CD4-positive, alpha-beta T cell treated with Interleukin-12 subunit alpha and Interleukin-12 subunit beta, for 1 hour (primary cell): ENCODE data around the gene SLC2A8.
A peak's percentile ranks its signal among the peaks of the same experiment; 100 is the strongest.

ENCODE experiments used
- DNase-seq: peaks from one replicate; pipeline ENCODE4 v3.0.0-alpha.2; 2020

SLC2A8 gene

GRCh38 chr9:127438394-127438793 is 41.4 kb downstream of the SLC2A8 start:
- DNase-seq, result no peak

- DNase-seq, result no peak
Measured at GRCh38 chr9:127444283-127444920, 47.4 kb downstream of the SLC2A8 start.

DNA sequence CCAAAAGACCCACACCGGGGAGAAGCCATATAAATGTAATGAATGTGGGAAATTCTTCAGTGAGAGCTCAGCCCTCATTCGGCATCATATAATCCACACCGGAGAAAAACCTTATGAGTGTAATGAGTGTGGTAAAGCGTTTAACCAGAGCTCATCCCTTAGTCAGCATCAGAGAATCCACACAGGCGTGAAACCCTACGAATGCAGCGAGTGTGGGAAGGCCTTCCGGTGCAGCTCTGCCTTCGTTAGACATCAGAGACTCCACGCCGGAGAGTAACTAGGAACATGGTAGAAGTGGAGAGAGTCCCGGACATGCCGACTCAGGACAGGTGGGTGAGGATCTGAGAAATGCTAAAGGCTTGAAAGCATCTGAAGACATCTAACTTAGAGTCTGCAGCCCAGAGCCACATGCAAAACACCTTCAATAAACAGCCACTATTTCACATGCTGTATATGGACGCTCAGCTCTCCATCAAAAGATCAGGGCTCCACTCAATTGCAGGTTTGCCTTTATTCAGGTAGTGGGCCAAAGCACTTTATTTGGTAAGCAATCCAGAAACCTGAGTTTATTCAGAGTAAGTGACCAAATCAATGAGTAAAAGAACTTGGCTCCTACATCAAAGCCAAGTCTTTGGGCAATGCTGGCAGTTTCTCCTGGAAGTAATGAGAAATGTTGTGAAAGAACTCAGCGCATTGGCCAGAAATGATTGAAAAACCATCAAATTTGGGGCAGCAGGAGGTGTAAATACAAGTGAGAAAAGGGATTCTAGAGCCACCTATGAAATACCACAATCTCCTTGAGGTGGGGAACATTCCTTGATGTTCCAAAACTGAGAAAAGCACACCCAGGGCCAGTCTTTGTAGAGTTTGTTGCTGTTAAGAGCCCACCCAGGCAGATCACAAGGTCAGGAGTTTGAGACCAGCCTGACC is 48.2 kb downstream of the SLC2A8 start:
- no peak for DNase-seq

DNA sequence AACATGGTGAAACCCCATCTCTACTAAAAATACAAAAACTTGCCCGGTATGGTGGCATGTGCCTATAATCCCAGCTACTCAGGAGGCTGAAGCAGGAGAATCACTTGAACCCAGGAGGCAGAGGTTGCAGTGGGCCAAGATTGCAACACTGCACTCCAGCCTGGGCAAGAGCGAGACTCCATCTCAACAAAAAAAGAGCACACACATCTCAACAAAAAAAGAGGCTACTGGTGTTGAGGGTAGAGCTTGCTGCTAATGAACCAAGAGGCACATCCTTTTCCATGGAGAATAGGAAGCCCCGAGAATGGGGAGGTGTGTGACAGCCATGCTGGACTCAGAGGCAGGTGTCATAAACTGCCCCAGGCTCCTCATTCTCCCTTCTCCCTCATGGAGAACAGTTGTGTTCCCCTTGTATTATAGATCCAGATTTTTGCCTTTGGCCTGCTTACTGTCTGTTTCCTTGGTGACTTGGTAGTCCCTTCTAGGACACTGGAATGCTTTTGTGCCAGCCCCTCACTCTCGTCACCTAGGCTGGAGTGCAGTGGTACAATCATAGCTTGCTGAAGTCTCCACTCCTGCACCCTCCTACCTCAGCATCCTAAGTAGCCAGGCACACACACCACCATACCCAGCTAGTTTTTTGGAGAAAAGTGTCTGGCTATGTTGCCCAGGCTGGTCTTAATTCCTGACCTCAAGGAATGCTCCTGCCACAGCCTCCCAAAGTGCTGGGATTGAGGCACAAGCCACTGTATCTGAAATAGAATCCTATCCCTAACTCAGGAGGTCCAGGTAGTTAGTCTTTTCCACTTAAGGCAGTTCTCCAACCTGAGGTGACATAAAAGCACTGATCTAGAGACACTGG is 49.1 kb downstream of the SLC2A8 start:
- DNase-seq, result no peak

- no peak for DNase-seq
Measured at GRCh38 chr9:127446713-127447415, 49.9 kb downstream of the SLC2A8 start.

- DNase-seq, result no peak
Measured at GRCh38 chr9:127447416-127448111, 50.6 kb downstream of the SLC2A8 start.

DNA sequence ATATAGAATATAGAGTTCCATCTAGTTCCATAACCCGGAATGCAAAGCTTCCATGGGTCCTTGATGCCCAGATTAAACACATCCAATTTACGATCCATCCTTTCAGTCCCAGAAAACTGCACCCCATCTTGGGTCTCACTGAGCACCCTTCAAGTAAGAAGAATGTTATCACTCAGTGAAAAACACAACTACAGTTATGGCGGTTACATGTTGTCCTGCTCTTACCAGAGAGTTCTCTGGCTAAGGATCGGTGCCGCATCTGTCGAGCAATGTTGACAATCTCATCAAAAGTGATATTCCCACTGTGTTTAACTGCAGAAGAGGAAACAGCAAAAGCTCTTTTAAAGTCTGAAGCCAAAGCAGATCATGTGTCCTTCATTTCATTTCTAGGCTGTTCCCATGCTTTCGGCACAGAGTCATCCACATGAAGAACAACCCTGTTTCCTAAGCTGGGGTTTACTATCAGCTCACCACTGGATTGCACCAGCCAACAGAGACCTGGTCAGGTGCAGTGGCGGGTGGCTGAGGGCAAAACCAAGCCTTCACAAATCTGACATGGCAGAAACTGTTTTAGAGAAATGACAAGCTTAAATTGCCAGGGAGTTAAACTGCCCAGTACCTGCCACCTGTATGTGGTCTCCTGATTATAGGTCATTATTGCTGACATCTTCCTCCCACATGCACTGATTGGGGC is 51.3 kb downstream of the SLC2A8 start:
- DNase-seq, result no peak

GRCh38 chr9:127449332-127449966 is 52.5 kb downstream of the SLC2A8 start:
- no peak for DNase-seq

- no peak for DNase-seq
Measured at GRCh38 chr9:127450243-127450760, 53.3 kb downstream of the SLC2A8 start.

- peak; percentile 98 for DNase-seq
Measured at GRCh38 chr9:127450830-127451607, 54.0 kb downstream of the SLC2A8 start, which contains the start of the genes LRSAM1 and RPL12. Gene LRSAM1, plus strand, starts transcription at chr9:127451510. Its CDS starts 3,018 bp downstream, at chr9:127454528. Gene RPL12, minus strand, starts transcription at chr9:127451406. Its CDS starts 89 bp downstream, at chr9:127451317.

GRCh38 chr9:127451608-127451857 is 54.6 kb downstream of the SLC2A8 start:
- DNase-seq, result no peak

DNA sequence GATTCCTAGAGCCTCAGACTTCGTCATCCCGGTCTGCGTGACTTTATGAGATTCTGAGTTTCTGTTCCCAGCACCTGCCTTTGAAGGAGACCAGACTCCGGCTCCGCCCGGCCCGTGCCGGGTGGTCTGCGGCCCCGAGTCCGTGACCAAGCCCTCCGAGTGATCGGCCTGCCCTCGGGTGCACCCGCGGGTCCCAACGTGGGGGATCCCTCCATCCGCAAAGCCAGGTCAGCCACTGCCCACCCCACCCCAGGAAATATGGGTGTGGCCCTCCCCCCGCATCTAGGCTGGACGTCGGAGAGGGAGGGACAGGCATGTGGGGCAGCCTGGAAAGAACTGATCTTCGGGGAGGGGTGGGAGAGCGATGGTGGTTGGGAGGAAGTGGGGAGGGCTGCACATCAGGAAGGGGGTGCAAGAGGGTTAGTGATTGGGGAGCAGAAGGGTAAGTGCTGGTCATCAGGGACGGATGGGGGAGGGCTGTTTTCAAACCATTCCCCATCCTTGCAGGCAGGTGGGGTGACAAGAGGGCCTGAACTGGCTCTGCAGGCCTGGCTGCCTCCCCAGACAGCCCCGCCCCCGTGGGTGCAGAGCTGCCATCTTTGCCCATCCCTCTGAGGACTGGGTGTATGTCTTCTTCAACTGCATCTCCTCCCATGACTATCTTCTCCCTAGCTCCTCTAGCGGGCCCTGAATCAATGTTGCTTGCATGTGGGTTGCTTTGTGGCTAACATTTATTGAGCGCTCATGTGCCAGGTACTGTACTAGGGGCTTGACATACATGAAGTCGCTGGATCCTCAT is 55.1 kb downstream of the SLC2A8 start:
- DNase-seq, result peak; percentile 49

GRCh38 chr9:127452691-127453090 is 55.7 kb downstream of the SLC2A8 start:
- DNase-seq, result no peak

DNA sequence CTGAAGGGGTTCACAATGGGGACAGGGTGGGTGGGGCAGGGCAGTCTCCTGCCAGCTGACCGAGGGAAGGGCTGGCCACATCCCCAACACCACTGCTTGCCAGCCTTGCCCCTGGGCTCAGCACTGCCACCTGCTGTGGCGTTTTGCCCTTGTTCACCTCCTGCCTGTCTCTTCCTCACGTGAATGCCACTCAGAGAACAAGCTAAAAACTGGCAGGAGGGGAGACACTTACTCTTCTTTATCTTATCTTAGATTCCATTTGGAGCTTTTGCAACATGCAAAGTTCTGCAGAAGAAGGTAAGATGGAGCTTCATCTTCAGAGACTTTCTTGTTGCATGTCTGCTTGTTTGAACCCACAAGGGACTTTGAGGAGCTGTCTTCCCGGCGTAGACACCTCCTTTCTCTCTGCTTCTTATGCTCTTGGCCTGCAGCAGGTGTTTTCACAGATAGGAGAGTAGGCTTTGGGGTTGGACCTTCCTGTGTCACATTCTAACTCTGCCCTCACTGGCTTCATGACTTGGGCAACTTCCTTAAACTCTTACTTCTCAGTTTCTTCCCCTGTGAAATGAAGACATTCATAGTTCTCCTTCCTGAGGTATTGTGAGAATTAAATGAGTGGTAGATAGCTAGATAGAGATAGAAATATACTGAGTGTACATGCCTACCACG is 58.5 kb downstream of the SLC2A8 start:
- DNase-seq, result no peak

- no peak for DNase-seq
Measured at GRCh38 chr9:127457191-127457878, 60.4 kb downstream of the SLC2A8 start.
